Transverse colon (tissue), 4 donors: ENCODE data around the gene RNF214. TPM values are rescaled to one million over a fixed set of nuclear protein-coding genes. Genes with fewer than 3 reads are reported as not detected.
"Not testable (repeated sequence)": the region's sequence is repeated elsewhere in the genome, so short reads cannot be mapped to it uniquely, and the experiment has no call there.

Experiments
- DNase-seq: peaks from one replicate; pipeline ENCODE4 v3.0.0-alpha.2; 2019
- H3K27ac ChIP-seq, 4 donors: fragments of 200-600 bp; sonication (generic); 2 replicates each; pipeline ENCODE4 v1.5.1; 2016 to 2018; ENCODE audit warnings: inconsistent platforms in 4 of 4
- H3K27me3 ChIP-seq: fragments of 200-600 bp; sonication (generic); 2 replicates; pipeline ENCODE4 v1.5.1; 2017; ENCODE audit warnings: inconsistent platforms
- H3K36me3 ChIP-seq, 4 donors: fragments of 200-600 bp; sonication (generic); 2 replicates each; pipeline ENCODE4 v1.5.1; 2017 to 2019; ENCODE audit warnings: inconsistent platforms in 4 of 4
- H3K4me1 ChIP-seq, 4 donors: fragments of 200-600 bp; sonication (generic); 2 replicates each; pipeline ENCODE4 v1.5.1; 2017 to 2020; ENCODE audit warnings: inconsistent platforms in 4 of 4
- H3K4me3 ChIP-seq, 4 donors: fragments of 200-600 bp; sonication (generic); 1 replicate in 1 of 4; 2 replicates in 3 of 4; pipeline versions ENCODE4 v1.5.1 to v1.6.1; 2017 to 2019; ENCODE audit warnings: inconsistent platforms in 4 of 4
- H3K9me3 ChIP-seq, 2 donors: fragments of 200-600 bp; sonication (generic); 2 replicates each; pipeline ENCODE4 v1.5.1; 2017 to 2019; ENCODE audit warnings: inconsistent platforms in 2 of 2
- EP300 ChIP-seq: sonication (generic); formaldehyde crosslinking; IDR thresholded peaks from one replicate; pipeline ENCODE4 v1.6.1; 2017; ENCODE audit warnings: antibody characterized with exemption, low read depth
- POLR2A ChIP-seq: fragments of 450-650 bp; IDR thresholded peaks from one replicate; pipeline ENCODE4 v1.6.1; 2016; ENCODE audit warnings: antibody characterized with exemption, mild to moderate bottlenecking, moderate library complexity
- POLR2AphosphoS5 ChIP-seq, 3 donors: sonication (generic); formaldehyde crosslinking; IDR thresholded peaks; one replicate each; pipeline ENCODE4 v1.6.1; 2016; ENCODE audit warnings: antibody characterized with exemption in 3 of 3
- WGBS, 2 donors: methylation state at CpG; one replicate each; pipeline ENCODE4 v1.1.5; 2018; ENCODE audit warnings: low coverage in 1 of 2; 5-methylcytosine and 5-hydroxymethylcytosine counted together
- in situ Hi-C, 4 donors: fragments of 200-750 bp; cut with MboI; loops; one replicate each; pipeline versions ENCODE4 v1.15.0 to v1.15.1; 2017; ENCODE audit warnings: low sequenced_read_pairs in 3 of 4, low pct_ligation_motif_present in 1 of 4, low pct_unique_long_range_greater_than_20kb in 1 of 4
- intact Hi-C: fragments of 100-400 bp; cut with DNase I; formaldehyde crosslinking; loops from one replicate; pipeline ENCODE4 v1.15.1; 2023; ENCODE audit warnings: low total_unique reads
- total RNA-seq, 4 donors: library from RNA; depleted of rRNA; stranded (reverse); fragments of >200 nt; gene quantifications; one replicate each; pipeline ENCODE4 v1.1.0, GENCODE V29; 2016
- TF ChIP-seq, protein P1 (sequence below), 5 experiments: fragments of 200-600 bp in 3 of 5; fragments of 450-650 bp in 2 of 5; sonication (generic) in 3 of 5; IDR thresholded peaks; 1 replicate in 2 of 5; 2 replicates in 3 of 5; pipeline ENCODE4 v1.5.1; 2016 to 2017; ENCODE audit warnings: antibody characterized with exemption in 5 of 5, inconsistent platforms in 3 of 5, mild to moderate bottlenecking in 2 of 5, moderate library complexity in 1 of 5

The RNF214 gene
- total RNA-seq, 4 donors from 2014 or later = 11.1 to 139 (median 14.5) TPM

DNA sequence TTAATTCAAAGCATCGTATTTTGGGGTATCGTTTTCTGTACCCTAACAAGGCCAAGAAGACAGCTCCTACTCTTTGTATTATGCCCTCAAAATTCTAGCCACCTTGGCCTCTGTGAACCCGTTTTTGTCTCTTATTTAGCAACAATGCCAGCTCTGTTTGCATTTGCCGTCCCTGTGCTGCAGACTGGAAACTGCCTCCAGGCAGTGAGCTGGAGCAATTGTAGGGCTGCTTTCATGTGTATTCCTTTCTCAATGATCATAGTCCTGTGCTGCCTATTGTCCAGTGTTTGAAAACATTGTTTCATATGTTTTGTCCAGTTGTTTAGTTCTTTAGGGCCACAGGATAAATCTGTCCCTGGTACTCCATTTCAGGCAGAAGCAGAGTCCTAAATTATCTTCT lies 38.7 kb downstream of the RNF214 start:
- no peaks in the 10 kb centered on the region for H3K9me3 ChIP-seq
- in situ Hi-C loops = no loop called here
- DNase-seq = no peak
- no peaks in the 10 kb centered on the region for H3K27me3 ChIP-seq
- H3K4me3 ChIP-seq = no peak overlapping the region
- H3K36me3 ChIP-seq = peaks cover 0 to 8% (median 0%) of the 10 kb centered on the region in 4 donors
- WGBS, 2 donors = 96 to 100% methylated on average over 4 of the region's 4 CpGs
- H3K4me1 ChIP-seq = no peaks in the 10 kb centered on the region
- TF ChIP-seq EP300 (no peak), POLR2AphosphoS5 (IDR thresholded peaks at IDR 0.05) (no peak), POLR2A (no peak)
- TF ChIP-seq, protein P1, sequence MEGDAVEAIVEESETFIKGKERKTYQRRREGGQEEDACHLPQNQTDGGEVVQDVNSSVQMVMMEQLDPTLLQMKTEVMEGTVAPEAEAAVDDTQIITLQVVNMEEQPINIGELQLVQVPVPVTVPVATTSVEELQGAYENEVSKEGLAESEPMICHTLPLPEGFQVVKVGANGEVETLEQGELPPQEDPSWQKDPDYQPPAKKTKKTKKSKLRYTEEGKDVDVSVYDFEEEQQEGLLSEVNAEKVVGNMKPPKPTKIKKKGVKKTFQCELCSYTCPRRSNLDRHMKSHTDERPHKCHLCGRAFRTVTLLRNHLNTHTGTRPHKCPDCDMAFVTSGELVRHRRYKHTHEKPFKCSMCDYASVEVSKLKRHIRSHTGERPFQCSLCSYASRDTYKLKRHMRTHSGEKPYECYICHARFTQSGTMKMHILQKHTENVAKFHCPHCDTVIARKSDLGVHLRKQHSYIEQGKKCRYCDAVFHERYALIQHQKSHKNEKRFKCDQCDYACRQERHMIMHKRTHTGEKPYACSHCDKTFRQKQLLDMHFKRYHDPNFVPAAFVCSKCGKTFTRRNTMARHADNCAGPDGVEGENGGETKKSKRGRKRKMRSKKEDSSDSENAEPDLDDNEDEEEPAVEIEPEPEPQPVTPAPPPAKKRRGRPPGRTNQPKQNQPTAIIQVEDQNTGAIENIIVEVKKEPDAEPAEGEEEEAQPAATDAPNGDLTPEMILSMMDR (IDR thresholded peaks at IDR 0.05) = no peak
- intact Hi-C loops = no loop called here
- H3K27ac ChIP-seq = no peak overlapping the region

DNA sequence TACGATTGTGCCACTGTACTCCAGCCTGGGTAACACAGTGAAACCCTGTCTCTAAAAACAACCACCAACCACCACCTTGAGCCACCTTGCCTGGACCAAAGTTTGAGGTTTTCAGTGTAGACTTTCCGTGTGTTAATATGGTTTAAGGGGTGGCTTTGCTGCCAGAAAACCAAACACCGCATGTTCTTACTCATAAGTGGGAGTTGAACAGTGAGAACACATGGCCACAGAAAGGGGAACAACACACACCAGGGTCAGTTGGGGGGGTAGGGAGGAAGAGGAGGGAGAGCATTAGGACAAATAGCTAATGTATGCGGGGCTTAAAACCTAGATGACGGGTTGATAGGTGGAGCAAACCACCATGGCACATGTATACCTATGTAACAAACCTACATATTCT lies 39.7 kb downstream of the RNF214 start:
- in situ Hi-C loops, H3K4me3 ChIP-seq, H3K9me3 ChIP-seq, H3K36me3 ChIP-seq, H3K27ac ChIP-seq, intact Hi-C loops, H3K27me3 ChIP-seq, H3K4me1 ChIP-seq, DNase-seq: not testable (repeated sequence)
- WGBS, 2 donors = 85 to 89% methylated on average over 2 to 5 of the region's 5 CpGs

DNA sequence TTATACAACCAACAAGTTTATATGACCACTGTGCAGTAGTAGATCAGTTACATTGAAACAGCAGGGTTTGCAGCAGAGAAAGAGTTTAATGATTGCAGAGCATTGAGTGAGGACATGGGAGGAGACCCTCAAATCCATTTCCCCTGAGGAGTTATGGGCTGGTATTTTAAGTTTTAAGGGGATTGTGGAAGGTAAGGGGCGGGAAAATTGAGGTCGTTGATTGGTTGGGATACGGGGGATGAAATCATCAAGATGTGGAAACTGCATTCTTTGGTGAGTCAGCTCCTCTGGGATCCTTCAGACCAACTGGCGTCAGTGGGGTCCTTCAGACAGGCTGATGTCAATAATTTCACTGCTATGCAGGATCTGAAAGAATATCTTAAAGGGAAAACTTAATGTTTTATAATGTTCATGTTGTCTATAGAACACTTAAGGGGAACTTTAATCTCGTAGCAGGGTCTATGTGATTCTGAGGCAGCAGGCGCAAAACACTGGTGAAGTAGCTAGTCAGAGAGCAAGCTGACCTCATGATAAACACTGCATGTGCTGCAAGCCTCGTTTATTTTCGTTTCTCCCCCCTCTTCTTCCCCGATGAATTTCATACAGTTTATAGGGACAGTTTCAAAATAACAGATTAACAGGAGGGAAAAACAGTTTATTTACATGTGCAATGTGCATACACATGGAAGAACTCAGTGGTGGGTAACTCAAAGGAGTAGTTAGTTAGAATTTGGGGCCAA lies 41.2 kb downstream of the RNF214 start:
- Histone ChIP-seq H3K36me3 (peaks cover 0 to 8% (median 0%) of the 10 kb centered on the region in 4 donors), H3K4me1 (no peaks in the 10 kb centered on the region), H3K4me3 (no peak overlapping the region), H3K27ac (no peak overlapping the region), H3K9me3 (no peaks in the 10 kb centered on the region), H3K27me3 (no peaks in the 10 kb centered on the region)
- in situ Hi-C loops (no loop called here), intact Hi-C loops (no loop called here)
- WGBS, 2 donors = 79 to 84% methylated on average over 9 of the region's 9 CpGs
- DNase-seq = no peak
- no peak for TF ChIP-seq POLR2A
- no peak for TF ChIP-seq POLR2AphosphoS5 (IDR thresholded peaks at IDR 0.05)
- no peak for TF ChIP-seq EP300
- TF ChIP-seq, protein P1 (IDR thresholded peaks at IDR 0.05) = no peak

DNA sequence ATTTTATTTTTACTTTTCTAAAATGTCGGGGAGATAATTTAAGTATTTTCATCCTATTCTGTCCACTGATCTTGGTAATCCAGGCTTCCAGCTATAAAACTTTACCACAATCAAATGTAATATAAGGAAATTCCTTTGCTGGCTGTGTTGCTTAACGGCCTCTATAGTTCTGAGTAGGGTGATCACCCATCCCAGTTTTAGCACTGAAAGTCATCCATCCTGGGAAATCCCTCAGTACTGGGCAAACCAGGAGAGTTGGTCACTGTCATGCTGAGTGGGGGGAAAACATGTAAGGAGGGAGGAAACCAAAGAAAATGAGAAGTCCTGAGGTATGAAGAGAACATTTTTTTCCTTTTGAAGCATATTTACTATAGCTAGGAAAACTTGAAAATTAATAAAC lies 45.9 kb downstream of the RNF214 start:
- 63 to 78% methylated on average over 2 of the region's 2 CpGs for WGBS, 2 donors
- H3K27me3 ChIP-seq = no peaks in the 10 kb centered on the region
- in situ Hi-C loops = no loop called here
- TF ChIP-seq, protein P1 (IDR thresholded peaks at IDR 0.05) = no peak
- TF ChIP-seq EP300 = no peak
- no peak for TF ChIP-seq POLR2AphosphoS5 (IDR thresholded peaks at IDR 0.05)
- no peak for TF ChIP-seq POLR2A
- no peaks in the 10 kb centered on the region for H3K9me3 ChIP-seq
- intact Hi-C loops = no loop called here
- peaks cover 0 to 31% (median 4%) of the 10 kb centered on the region in 4 donors for H3K36me3 ChIP-seq
- no peaks in the 10 kb centered on the region for H3K4me1 ChIP-seq
- no peak overlapping the region for H3K4me3 ChIP-seq
- DNase-seq = no peak
- H3K27ac ChIP-seq = no peak overlapping the region
